ENCODE results near the gene EDEM3.
A peak's percentile ranks its signal among the peaks of the same experiment; 100 is the strongest.
"Not testable (repeated sequence)": the region's sequence is repeated elsewhere in the genome, so short reads cannot be mapped to it uniquely, and the experiment has no call there.

The EDEM3 gene

DNA sequence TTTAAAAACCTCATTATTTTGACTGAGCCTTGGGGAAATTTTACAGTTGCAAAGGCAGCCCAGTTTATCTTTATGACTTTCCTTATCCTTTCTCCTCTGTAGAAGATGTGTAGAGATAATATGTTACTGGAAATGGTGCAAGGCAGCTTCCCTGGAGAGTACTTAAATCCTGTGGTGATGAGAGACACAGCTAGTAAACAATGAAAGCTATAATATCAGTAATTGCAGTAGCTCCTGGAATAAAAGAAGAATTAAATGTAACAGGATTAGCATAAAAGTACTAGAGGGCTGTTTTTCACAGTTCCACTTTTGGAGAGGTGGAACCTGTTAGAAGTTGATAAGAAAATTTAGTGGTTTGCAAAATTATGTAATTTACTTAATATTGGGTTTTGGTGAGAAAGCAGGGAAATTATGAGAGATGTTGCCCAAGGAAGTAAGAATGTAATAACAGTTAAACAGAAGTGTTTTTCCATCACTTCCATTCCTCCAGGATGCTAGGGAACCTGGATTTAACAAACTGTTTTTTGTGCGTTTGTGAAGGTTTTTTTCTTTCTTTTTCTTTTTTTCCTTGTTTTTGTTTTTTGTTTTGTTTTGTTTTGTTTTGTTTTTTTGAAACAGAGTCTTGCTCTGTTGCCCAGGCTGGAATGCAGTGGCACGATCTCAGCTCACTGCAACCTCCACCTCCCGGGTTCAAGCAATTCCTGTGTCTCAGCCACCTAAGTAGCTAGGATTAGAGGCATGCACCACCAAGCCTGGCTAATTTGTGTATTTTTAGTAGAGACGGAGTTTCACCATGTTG lies 15.7 kb upstream of the EDEM3 start:
- no peak for DNase-seq (ENCODE audit: low read depth)

- DNase-seq (ENCODE audit: low read depth): no peak
These were observed 14.6 kb upstream of the EDEM3 start for GRCh38 chr1:184769241-184769640.

DNA sequence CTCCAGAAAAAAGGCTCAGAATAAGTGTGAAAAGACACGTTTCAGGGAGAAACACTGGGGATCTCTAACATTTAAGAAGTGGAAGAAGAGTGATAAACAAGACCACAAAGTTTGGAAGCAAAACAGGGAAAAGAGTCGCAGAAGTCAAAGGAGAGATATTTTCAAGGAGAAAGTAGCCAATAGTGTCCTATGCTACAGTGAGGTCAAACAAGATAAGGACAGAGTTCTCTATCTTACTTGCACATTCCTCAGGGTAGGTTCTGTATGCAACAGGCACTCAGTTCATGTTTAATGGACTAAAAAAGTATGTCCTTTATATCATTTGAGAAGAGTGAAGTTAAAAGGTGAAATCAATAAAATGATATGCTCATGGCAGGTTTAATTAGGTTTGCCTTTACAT lies 13.8 kb upstream of the EDEM3 start:
- DNase-seq (ENCODE audit: low read depth): no peak

- no peak for DNase-seq (ENCODE audit: low read depth)
These were observed 12.9 kb upstream of the EDEM3 start for GRCh38 chr1:184767591-184767990.

DNA sequence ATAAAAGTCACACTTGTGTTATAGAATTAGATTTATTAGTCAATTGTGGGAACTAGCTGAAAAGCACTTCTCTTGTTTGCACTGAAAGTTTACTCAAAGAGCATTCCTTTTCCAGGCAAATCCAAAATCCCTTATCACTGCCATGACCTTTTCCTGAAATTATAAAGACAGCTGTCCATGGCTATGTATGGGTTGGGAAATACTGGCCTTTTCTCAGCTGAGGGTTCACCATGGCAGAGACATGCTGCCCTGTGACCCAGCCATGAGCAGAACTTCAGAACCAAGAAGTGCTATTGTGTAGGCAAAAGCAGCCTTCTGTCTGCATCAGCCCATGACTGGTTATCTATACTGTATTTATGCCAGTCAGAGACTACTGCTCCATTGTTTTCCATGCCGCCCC lies 9.8 kb upstream of the EDEM3 start:
- DNase-seq (ENCODE audit: low read depth): no peak

DNA sequence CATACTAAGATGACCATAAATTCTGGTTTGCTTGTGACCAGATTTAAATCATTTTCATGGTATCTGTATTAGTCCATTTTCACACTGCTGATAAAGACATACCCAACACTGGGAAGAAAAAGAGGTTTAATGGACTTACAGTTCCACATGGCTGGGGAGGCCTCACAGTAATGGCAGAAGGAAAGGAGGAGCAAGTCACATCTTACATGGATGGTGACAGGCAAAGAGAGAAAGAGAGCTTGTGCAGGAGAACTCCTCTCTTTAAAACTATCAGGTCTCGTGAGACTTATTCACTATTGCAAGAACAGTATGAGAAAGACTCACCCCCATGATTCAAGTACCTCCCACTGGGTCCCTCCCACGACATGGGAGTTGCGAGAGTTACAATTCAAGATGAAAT lies 8.9 kb upstream of the EDEM3 start:
- DNase-seq (ENCODE audit: low read depth): not testable (repeated sequence)

DNA sequence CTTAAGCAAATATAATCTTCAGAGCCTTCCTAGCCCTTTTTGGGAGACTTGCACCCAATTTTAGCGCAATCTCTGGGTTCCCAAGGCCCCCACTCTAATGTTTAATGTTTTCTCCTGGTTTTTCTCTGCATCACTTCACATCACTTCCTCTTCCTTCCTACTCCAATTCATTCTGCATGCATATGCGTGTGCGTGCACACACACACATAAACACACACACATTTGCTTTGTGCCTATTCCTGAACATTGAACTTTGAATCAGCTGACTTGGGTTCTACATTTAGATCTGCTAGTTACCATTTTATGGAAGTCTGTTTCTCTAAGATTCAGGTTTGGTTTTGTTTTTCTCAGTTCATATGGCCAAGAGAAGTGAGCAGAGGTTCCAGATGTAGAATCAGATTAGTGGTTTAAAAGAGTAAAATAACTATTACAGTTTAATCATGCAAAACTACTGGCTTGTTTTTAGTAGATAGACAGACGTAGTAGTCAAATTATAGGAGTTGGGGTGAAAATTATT lies 7.4 kb upstream of the EDEM3 start:
- DNase-seq (ENCODE audit: low read depth): no peak

DNA sequence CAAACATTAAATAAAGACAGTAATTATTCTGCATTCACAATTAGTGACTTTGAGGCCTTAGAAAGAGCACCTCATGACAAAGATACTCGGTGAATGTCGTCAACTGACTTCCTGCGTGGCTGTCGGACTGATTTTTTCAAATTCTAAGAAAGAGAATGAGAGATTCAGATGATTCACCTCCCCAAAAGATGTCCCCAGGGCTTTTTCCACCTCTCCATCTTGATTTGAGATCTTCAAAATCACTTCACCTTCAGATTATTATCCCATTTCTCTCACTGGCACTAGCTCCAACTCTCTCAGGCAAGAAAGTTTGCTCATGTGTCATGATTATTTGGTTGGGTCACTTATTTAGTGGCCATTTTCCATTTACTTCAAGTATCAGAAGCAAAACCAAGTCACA lies 5.0 kb upstream of the EDEM3 start:
- no peak for DNase-seq (ENCODE audit: low read depth)

DNA sequence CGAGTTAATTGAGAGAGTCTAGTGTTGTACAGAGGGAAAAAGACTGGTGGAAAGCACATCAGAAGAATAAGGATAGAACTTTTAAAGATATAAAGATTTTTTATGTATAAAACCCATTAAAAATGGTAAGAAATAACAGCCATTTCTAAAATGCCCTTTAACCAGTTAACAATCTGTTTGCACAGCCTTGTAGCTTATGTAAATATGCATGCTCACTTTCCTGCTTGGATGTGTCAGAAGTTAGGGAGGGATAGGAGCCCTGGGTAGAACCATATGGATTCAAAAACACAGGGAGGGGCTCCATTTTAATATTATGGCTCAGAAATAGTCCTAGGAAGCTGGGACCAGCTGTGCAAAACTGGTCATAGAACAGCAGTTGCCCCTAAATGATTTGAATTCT lies 4.5 kb upstream of the EDEM3 start:
- DNase-seq (ENCODE audit: low read depth): no peak

- DNase-seq (ENCODE audit: low read depth): no peak
These were observed 3.2 kb upstream of the EDEM3 start for GRCh38 chr1:184757891-184758290.

- no peak for DNase-seq (ENCODE audit: low read depth)
These were observed 2.7 kb upstream of the EDEM3 start for GRCh38 chr1:184757406-184757805.

- peak; percentile 1 for DNase-seq (ENCODE audit: low read depth)
These were observed 788 bp upstream of the EDEM3 start for GRCh38 chr1:184755226-184756065.

DNA sequence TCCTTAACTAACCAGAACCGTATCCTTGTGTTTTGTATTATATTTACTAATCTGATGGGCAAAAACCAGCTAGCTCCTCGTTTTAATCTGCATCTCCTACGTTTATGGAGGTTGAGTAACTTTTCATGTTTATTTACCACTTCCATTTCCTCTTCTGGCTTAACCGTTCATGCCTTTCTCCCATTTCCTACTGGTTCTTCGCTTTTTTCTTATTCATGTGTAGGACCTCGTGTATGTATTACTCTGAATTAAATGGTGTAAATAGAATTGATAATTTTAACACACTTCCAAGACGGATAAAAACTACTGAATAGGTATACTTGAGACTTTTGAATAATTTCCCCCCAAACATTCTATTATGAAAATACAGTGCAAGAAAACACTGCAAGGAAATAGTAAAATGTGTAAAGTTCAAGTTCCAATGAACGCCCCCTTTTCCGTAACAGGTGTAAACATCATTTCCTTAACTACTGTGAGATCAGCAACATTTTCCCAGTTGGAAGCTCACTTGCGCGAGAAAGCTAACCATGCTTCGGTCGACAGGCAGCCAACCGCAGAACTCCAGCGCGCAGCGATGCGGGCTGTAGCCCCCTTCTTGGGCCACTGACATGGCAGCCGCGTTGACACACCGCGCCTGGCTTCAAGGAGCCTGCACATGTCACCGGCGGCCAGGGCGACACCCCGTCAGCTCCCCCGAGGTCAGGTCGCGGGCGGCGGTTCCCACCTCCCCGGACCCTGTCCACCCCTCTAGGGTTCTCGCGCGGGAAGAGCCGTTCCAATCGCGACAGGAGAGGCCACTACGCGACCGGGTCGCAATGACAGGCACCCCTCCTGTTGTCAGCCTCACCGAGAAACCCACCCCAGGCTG lies 816 bp downstream of the EDEM3 start:
- DNase-seq (ENCODE audit: low read depth): peak; percentile 23

DNA sequence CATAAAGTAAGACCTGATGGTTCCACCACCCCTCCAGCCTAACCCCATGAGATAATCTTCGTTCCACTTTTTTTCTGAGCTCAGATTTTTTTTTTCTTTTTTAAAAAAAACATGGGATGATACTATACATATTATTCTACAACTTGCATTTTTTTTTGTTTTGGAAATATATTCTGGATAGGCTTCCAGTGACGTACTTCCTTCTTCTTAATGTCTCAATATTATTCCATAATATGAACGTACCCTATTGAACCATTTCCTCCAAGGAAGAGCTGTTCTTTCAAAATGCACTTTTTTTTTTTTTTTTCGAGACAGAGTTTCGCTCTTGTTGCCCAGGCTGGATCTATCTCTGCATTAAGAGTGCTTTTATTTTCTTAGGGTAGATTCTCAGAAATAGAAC lies 1.5 kb downstream of the EDEM3 start:
- DNase-seq (ENCODE audit: low read depth): no peak

DNA sequence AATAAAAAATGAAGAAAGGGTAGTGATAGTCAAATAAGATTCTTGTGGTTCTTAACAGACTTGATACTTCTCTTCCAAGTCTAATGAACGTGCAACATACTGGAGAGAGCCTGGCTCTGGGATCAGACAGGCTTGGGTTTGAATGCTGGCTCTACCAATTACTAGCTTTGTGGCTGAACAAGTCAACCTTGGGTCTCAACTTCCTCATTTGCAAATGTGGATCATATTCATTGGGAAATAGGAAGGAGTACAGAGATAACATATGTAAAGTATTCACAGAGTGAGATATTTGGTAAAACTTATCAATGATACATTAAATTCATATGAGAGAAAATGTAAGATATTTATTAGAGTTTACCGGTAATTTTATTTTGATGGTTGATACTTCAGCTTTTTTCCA lies 2.0 kb downstream of the EDEM3 start:
- DNase-seq (ENCODE audit: low read depth): no peak

GRCh38 chr1:184748740-184749139 lies 5.9 kb downstream of the EDEM3 start:
- no peak for DNase-seq (ENCODE audit: low read depth)

- DNase-seq (ENCODE audit: low read depth): no peak
These were observed 7.3 kb downstream of the EDEM3 start for GRCh38 chr1:184747089-184747955.

- DNase-seq (ENCODE audit: low read depth): no peak
These were observed 8.6 kb downstream of the EDEM3 start for GRCh38 chr1:184745929-184746638.

DNA sequence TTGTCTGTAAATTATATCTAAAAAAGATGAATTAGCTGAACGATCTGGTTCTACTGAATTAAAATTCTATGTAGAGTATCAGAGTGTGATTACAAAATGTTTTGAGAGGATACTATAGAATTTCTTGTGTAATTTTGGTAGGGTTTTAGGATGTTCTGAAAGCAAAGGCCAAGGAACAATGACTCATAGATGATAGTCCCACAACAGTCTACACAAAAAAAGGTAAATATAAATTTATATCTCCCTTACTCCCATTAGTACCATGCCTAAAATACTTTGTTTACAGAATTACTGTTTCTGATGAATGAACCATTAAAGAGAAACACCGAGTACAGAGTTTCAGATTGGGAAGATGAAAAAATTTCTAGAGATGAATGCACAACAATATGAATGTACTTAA lies 9.5 kb downstream of the EDEM3 start:
- no peak for DNase-seq (ENCODE audit: low read depth)

GRCh38 chr1:184743062-184743756 lies 11.4 kb downstream of the EDEM3 start:
- no peak for DNase-seq (ENCODE audit: low read depth)
